HG03432 (cell line): Measurements from ENCODE around the gene AFM.

ENCODE experiments used
- ATAC-seq: cut with Tn5 transposase; IDR thresholded peaks from one replicate; pipeline ENCODE4 v1.9.1; 2021; ENCODE audit warnings: mild to moderate bottlenecking, moderate library complexity; ENCODE audit not compliant: unreplicated experiment

AFM gene

DNA sequence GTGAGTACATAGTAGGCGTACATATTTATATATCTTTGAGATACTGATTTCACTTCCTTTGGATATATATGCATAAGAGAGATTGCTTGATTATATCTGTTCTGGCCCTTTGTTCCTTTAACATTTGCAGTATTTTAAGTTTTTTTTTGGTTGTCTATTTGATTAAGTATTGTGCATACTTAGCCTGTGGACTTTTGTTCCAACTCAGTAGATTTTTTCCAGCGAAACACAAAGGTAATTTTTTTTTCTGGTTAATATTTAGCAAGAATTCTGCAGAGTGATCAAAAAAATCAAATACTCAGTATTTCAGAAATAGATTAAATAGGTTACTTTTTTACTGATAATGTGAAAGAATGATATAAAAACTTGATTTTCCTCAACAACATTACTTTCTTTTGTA lies at the start of gene AFM:
TSS of gene AFM (plus strand) at position 388 of the 400 bp plus-strand sequence. CDS start 31 bp downstream, outside the sequence.
- ATAC-seq: no peak

- no peak for ATAC-seq
These were observed 49.8 kb upstream of the AFM start for GRCh38 chr4:73431813-73432168.

- ATAC-seq: no peak
These were observed 49.2 kb upstream of the AFM start for GRCh38 chr4:73432169-73433000.

GRCh38 chr4:73433140-73433539 lies 48.4 kb upstream of the AFM start:
- ATAC-seq: no peak

DNA sequence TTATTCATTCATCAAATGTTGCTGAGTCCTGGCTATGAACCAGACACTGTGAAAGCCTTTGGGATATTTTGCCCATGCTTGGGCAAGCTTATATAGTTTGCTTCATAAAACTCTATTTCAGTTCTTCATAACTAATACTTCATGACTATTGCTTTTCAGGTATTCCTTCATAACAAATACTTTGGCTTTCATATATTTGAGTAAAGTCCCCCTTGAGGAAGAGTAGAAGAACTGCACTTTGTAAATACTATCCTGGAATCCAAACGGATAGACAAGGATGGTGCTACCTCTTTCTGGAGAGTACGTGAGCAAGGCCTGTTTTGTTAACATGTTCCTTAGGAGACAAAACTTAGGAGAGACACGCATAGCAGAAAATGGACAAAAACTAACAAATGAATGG lies 47.2 kb upstream of the AFM start:
- ATAC-seq: peak; percentile 68

- ATAC-seq: no peak
These were observed 45.6 kb upstream of the AFM start, which contains the start of gene AFP for GRCh38 chr4:73435984-73436383. Gene AFP (plus strand): TSS chr4:73436221. CDS start chr4:73436263, 42 bp downstream.

DNA sequence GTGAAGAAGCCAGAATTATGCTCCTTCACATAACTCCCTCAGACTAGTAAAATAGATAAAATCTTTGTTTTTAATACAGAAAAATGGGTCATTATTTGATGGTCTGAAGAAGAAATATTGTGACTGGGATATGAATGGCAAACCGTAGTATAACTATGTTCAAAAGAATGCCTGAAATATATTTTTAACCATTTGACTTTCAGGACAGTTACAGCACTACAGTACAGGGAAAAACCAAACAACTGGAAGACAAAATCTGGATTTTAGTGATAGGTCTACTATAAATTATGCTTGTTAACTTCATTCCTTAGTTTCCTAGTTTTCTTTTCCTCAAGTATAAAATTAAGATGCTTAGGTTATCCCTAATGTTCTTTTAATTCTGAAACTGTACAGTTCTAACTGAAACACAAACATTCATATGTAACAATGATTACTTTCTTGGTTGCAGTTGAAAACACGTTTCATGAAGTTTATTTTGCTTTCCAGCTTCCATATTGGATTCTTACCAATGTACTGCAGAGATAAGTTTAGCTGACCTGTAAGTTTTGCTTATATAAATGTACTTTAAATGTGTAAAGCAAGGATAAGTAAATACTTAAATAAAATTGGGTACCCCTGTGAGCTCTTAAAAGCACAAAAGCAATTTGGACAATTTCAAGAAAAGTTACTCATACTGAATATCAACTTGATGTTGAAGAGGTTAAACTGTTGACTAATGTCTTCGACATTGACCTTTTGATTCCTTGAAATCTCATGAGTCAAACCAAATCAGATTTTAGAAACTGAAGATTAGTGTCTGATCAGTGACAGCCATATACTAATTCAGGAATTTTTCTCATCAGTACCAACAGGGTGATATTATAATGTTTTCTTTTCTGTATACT lies 44.6 kb upstream of the AFM start:
- no peak for ATAC-seq

DNA sequence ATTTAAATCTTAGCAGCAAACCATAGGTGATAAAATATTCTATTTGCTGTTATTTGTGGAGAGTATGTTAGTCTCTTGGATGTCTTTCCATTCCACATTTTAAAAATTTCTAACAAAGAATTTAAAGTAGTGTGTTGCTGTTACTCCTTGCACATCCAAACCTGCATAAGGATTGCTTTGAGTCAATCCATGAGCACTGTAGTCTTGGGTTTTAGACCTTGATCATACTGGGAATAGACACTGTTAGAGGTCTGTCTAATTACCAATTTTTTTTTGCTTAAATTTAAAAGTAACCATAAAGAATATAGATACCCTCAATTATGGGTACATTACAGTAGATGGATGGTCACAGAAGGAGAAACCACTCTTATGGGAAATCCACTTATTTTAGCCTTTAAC lies 44.0 kb upstream of the AFM start:
- no peak for ATAC-seq

DNA sequence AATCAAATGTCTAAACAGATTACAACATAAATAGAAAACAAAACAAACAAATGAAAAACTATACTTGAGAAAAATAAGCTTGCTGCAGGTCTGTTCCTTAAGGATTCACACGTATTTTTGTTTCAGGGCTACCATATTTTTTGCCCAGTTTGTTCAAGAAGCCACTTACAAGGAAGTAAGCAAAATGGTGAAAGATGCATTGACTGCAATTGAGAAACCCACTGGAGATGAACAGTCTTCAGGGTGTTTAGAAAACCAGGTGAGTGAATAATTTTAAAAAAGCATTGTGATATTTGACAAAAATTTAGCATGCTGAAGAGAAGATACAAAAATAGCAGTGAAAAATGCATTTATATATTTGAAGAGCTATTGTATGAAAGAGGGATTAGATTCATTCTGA lies 43.5 kb upstream of the AFM start:
- no peak for ATAC-seq

- no peak for ATAC-seq
These were observed 42.8 kb upstream of the AFM start for GRCh38 chr4:73438582-73439215.

DNA sequence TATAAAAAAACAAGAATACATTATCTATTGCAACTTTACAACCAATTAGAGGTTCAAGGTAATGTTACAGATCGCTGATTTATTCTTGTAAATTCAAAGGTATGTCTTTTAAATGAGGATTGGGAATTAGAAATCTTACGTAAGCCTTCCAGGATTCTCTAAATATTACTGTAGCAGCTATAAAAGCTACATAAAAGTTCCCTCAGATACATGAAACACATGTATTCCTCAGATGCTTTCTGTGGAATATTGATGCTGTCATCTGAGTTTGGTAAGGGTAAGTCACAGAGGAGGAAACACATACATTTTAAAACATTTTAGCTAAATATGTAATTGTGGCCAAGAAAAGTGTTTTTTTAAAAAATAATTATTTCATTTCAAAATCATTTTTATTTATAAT lies 42.1 kb upstream of the AFM start:
- no peak for ATAC-seq

DNA sequence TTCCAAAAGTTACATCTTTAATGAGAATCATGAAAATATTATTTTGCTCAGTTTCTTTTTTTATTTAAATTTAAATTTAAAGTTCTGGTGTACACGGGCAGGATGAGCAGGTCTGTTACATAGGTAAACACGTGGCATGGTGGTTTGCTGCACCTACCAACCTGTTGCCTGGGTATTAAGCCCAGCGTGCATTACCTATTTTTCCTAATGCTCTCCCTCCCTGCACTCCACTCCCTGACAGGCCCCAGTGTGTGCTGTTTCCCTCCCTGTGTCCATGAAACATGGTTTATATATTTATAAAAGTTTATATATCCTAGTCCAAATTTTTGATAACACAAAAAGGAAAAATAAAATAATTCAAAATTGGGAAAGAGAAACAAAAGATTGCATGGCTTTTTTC lies 41.6 kb upstream of the AFM start:
- ATAC-seq: no peak

- ATAC-seq: no peak
These were observed 40.9 kb upstream of the AFM start for GRCh38 chr4:73440653-73441052.

DNA sequence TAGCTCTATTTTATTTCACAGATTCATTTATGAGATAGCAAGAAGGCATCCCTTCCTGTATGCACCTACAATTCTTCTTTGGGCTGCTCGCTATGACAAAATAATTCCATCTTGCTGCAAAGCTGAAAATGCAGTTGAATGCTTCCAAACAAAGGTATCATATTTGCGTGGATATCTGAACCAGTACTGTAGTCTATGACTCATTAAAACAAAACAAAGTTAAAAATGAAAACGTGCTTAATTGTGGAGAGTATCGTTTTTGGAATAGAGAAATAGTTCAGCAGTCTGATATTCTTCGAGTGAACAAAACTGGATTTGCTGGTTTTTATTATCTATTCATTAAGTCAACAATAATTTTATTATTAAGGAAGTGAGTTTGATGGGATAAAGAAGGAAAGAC lies 39.3 kb upstream of the AFM start:
- ATAC-seq: no peak

- ATAC-seq: no peak
These were observed 38.3 kb upstream of the AFM start for GRCh38 chr4:73443224-73443623.

- ATAC-seq: no peak
These were observed 35.9 kb upstream of the AFM start for GRCh38 chr4:73445383-73446335.

- peak; percentile 98 for ATAC-seq
These were observed 35.1 kb upstream of the AFM start for GRCh38 chr4:73446336-73446938.

DNA sequence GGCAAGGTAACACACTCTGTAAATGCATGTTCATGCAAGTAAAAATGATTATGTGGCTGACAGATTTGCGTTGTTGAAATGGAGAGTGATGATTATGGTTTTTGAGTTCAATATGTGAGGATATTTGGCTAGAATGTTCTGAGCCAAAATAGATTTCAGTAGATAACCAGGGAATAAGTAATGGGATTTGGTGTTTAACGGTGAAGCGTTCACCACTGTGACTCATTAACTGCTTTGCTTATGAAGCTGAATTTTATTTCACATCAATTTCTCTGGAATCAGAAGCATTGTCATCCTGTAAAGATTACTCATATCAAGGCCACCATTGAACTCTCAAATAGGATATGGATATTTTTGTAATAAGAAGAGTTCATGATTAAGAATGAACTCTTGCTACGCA lies 33.9 kb upstream of the AFM start:
- no peak for ATAC-seq

GRCh38 chr4:73448448-73449203 lies 32.9 kb upstream of the AFM start:
- no peak for ATAC-seq
